CD1c-positive myeloid dendritic cell (primary cell): ENCODE data around the gene MAGEA4.

Experiments
- DNase-seq: peaks from one replicate; pipeline ENCODE4 v3.0.0-alpha.2; 2016; ENCODE audit errors: extremely low spot score

MAGEA4 gene

GRCh38 chrX:151923648-151924047, 11.0 kb downstream of the MAGEA4 start:
- DNase-seq: no peak

- no peak for DNase-seq
These were observed 16.4 kb downstream of the MAGEA4 start for GRCh38 chrX:151929126-151929525.

- DNase-seq: no peak
These were observed 22.7 kb downstream of the MAGEA4 start for GRCh38 chrX:151935358-151935757.

- no peak for DNase-seq
These were observed 25.5 kb downstream of the MAGEA4 start for GRCh38 chrX:151938172-151938571.

- DNase-seq: no peak
These were observed 42.0 kb downstream of the MAGEA4 start for GRCh38 chrX:151954730-151955129.

GRCh38 chrX:151958101-151958500, 45.4 kb downstream of the MAGEA4 start:
- no peak for DNase-seq

- no peak for DNase-seq
These were observed 49.3 kb downstream of the MAGEA4 start for GRCh38 chrX:151962034-151962433.

- no peak for DNase-seq
These were observed 53.5 kb downstream of the MAGEA4 start for GRCh38 chrX:151966236-151966635.

GRCh38 chrX:151970027-151970426, 57.3 kb downstream of the MAGEA4 start:
- no peak for DNase-seq

- no peak for DNase-seq
These were observed 58.0 kb downstream of the MAGEA4 start for GRCh38 chrX:151970661-151971060.

GRCh38 chrX:151973060-151973661, 60.5 kb downstream of the MAGEA4 start:
- DNase-seq: no peak

- DNase-seq: no peak
These were observed 61.2 kb downstream of the MAGEA4 start for GRCh38 chrX:151973851-151974335.
